Measurements from ENCODE around the gene SNX7.

DNA sequence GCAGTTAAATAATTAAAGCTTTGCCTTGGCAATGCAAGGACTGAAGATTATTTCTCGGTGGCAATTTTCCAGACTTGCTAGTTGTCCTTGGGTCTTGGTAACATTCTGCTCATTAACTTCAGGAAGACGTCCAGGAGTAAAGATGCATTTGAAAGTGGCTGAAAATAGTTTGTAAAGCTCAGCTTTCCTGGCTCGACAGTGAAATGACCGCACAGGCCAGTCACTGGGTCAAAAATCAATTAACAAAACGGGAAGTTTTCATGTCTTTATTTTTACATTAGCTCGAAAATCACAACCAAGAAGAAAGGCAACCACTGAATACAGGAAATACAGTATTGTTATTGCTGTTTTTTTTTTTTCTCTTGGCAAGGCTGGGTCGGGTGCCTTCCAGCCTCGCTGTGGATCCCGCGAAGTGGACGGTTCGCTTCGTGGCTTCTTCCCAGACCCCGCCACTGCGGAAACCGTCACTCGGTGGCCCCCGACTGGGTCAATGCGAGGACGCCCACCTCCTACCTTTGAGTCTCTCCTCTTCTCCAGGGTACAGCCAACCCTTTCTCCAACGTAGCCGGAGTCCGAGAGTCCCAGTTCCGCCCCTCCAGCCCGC lies 479 bp upstream of the SNX7 start:
- TF ChIP-seq, protein P1, sequence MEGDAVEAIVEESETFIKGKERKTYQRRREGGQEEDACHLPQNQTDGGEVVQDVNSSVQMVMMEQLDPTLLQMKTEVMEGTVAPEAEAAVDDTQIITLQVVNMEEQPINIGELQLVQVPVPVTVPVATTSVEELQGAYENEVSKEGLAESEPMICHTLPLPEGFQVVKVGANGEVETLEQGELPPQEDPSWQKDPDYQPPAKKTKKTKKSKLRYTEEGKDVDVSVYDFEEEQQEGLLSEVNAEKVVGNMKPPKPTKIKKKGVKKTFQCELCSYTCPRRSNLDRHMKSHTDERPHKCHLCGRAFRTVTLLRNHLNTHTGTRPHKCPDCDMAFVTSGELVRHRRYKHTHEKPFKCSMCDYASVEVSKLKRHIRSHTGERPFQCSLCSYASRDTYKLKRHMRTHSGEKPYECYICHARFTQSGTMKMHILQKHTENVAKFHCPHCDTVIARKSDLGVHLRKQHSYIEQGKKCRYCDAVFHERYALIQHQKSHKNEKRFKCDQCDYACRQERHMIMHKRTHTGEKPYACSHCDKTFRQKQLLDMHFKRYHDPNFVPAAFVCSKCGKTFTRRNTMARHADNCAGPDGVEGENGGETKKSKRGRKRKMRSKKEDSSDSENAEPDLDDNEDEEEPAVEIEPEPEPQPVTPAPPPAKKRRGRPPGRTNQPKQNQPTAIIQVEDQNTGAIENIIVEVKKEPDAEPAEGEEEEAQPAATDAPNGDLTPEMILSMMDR (conservative IDR thresholded peaks at IDR 0.05 in 1 of 2, IDR thresholded peaks at IDR 0.05 in 1 of 2; ENCODE audit: low read depth in 1 of 2, low read length in 2 of 2), result no peak
- no peak for TF ChIP-seq EZH2 (IDR thresholded peaks at IDR 0.05; ENCODE audit: low read length, missing control alignments)
